ENCODE data around the gene WDR26. TPM values are rescaled to one million over a fixed set of nuclear protein-coding genes. Genes with fewer than 3 reads are reported as not detected.

WDR26 gene
- total and polyA plus RNA-seq, 9 of the 15 experiments (the other 6 are each of a cell fraction or from before 2014, with no cell fraction given): 11.5 to 66.0 (median 39.8) TPM

GRCh38 chr1:224430511-224431113 is 4.0 kb downstream of the WDR26 start (continued):
- TF ChIP-seq ARID4B (CRISPR knock-in tag; IDR thresholded peaks at IDR 0.05) (peak; percentile 48; the same call in 1 of the 2 replicates), ZNF780A (CRISPR knock-in tag; IDR thresholded peaks at IDR 0.05) (no peak)

GRCh38 chr1:224429616-224430326 is 4.8 kb downstream of the WDR26 start:
- no TSS peak for BruUV-seq (replicated peaks)
- H2AFZ ChIP-seq (ENCODE audit: low read depth, low read length): no peak overlapping the region
- peaks cover 8 to 21% of the 10 kb centered on the region in 2 experiments for H3K4me1 ChIP-seq (replicated peaks in 1 of 2; ENCODE audit: control insufficient read depth in 2 of 2, insufficient read depth in 2 of 2, low read length in 2 of 2)
- CTCF ChIA-PET (ENCODE audit: low intra/inter-chr PET ratio): no interaction called here
- peaks cover 52% of the 10 kb centered on the region for H3K36me3 ChIP-seq (ENCODE audit: control insufficient read depth, insufficient read depth, low read length)
- H3K4me3 ChIP-seq: no peak overlapping the region
- DNase-seq (ENCODE audit: extremely low read depth in 1 of 4, low spot score in 3 of 4): no peak
- H3K9me3 ChIP-seq (replicated peaks; ENCODE audit: control insufficient read depth, insufficient read depth, low read depth, low read length): no peaks in the 10 kb centered on the region
- POLR2A ChIA-PET: interaction anchor here (0.5 to 4.4 kb wide), 6 partner anchors 10 to 643 kb away, joined by 3 to 45 read pairs (median 4); no protein-coding TSS in a partner anchor
- H3K79me2 ChIP-seq (ENCODE audit: control insufficient read depth, insufficient read depth, low read length): peaks cover 78% of the 10 kb centered on the region
- intact Hi-C loops (cut with micrococcal nuclease) (loop anchor here (1.0 kb wide), 1 partner anchor 74 kb away; no protein-coding TSS in a partner anchor), in situ Hi-C loops (cut with MboI) (no loop called here)
- peak overlapping the region; percentile 80; the same call in 2 of the 3 replicates for H3K27ac ChIP-seq (ENCODE audit: extremely low read depth, low read depth, low read length)
- H3K9me1 ChIP-seq (ENCODE audit: control insufficient read depth, insufficient read depth, low read length): no peaks in the 10 kb centered on the region
- peaks cover 17% of the 10 kb centered on the region for H4K20me1 ChIP-seq (replicated peaks; ENCODE audit: control insufficient read depth, insufficient read depth, low read length)
- H3K9ac ChIP-seq (ENCODE audit: insufficient read depth in 1 of 2, low read depth in 2 of 2, low read length in 2 of 2): peak overlapping the region in 1 of 2 experiments; percentile 68; a peak in 2 of 4 replicates
- no peak for ATAC-seq
- no peak for FAIRE-seq
- H3K27me3 ChIP-seq (ENCODE audit: control insufficient read depth in 2 of 2, insufficient read depth in 2 of 2, low read length in 2 of 2): no peaks in the 10 kb centered on the region
- 49% methylated on average over 3 of the region's 3 CpGs for WGBS (ENCODE audit: insufficient coverage, low coverage, missing lambda C conversion rate)
- H3K4me2 ChIP-seq (ENCODE audit: insufficient read depth, low read length): no peak overlapping the region
- no peak for TF ChIP-seq MYBL2 (IDR thresholded peaks at IDR 0.05; ENCODE audit: low read depth)
- TF ChIP-seq MYBL2 (CRISPR knock-in tag; IDR thresholded peaks at IDR 0.05; ENCODE audit: borderline replicate concordance): no peak
- no peak for TF ChIP-seq HINFP (tag; conservative IDR thresholded peaks at IDR 0.05; ENCODE audit: low read depth)
- no peak for TF ChIP-seq STAT6 (CRISPR knock-in tag; IDR thresholded peaks at IDR 0.05)
- TF ChIP-seq THRAP3 (IDR thresholded peaks at IDR 0.05; ENCODE audit: borderline replicate concordance): no peak
- no peak for TF ChIP-seq IRF1 (CRISPR knock-in tag; IDR thresholded peaks at IDR 0.05; ENCODE audit: borderline replicate concordance)

Measured in K562 (cell line).